Measurements from ENCODE around the gene ATP6V0E1.
"Not testable (repeated sequence)": the region's sequence is repeated elsewhere in the genome, so short reads cannot be mapped to it uniquely, and the experiment has no call there.

ATP6V0E1 gene

GRCh38 chr5:173017087-173017486, 33.5 kb downstream of the ATP6V0E1 start:
- not testable (repeated sequence) for DNase-seq; H3K4me3 Mint-ChIP-seq; ATAC-seq (replicated peaks); H3K9me3 Mint-ChIP-seq; H3K27me3 Mint-ChIP-seq
- H3K4me1 Mint-ChIP-seq (ENCODE audit: low read depth in 2 of 2): peaks cover 32 to 54% of the 10 kb centered on the region in 2 donors
- peaks cover 35% of the 10 kb centered on the region for H3K36me3 Mint-ChIP-seq (ENCODE audit: insufficient read depth)
- H3K27ac Mint-ChIP-seq: peak overlapping the region; percentile 61 to 79

- ATAC-seq (replicated peaks) (no peak), DNase-seq (no peak)
- Mint-ChIP-seq H3K9me3 (no peaks in the 10 kb centered on the region), H3K27ac (peak overlapping the region; percentile 57 to 79), H3K4me3 (no peak overlapping the region), H3K27me3 (no peaks in the 10 kb centered on the region), H3K36me3 (ENCODE audit: insufficient read depth) (peaks cover 37% of the 10 kb centered on the region), H3K4me1 (ENCODE audit: low read depth in 2 of 2) (peaks cover 32 to 49% of the 10 kb centered on the region in 2 donors)
These were observed 34.8 kb downstream of the ATP6V0E1 start for GRCh38 chr5:173018358-173018757.

DNA sequence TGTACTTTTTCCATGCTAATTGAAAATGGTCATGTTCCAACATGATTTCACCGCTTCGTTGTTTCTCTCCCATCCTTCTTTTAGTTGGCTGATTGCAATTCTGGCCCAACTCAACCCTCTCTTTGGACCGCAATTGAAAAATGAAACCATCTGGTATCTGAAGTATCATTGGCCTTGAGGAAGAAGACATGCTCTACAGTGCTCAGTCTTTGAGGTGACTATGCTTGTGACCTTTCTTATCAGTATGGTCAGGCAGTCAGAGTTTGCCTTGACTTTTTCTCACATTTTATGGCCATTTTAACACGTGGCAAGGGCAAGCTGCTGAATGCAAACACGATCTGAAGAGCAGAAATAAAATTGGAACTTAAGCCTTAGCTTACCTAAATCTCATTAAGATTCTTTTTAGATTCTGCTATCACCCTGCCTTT, 36.6 kb downstream of the ATP6V0E1 start:
- DNase-seq: no peak
- H3K9me3 Mint-ChIP-seq: no peaks in the 10 kb centered on the region
- H3K36me3 Mint-ChIP-seq (ENCODE audit: insufficient read depth): peaks cover 44% of the 10 kb centered on the region
- H3K27ac Mint-ChIP-seq: peak overlapping the region; percentile 36 to 69
- peaks cover 33 to 47% of the 10 kb centered on the region in 2 donors for H3K4me1 Mint-ChIP-seq (ENCODE audit: low read depth in 2 of 2)
- H3K27me3 Mint-ChIP-seq: no peaks in the 10 kb centered on the region
- no peak overlapping the region for H3K4me3 Mint-ChIP-seq
- no peak for ATAC-seq (replicated peaks)

DNA sequence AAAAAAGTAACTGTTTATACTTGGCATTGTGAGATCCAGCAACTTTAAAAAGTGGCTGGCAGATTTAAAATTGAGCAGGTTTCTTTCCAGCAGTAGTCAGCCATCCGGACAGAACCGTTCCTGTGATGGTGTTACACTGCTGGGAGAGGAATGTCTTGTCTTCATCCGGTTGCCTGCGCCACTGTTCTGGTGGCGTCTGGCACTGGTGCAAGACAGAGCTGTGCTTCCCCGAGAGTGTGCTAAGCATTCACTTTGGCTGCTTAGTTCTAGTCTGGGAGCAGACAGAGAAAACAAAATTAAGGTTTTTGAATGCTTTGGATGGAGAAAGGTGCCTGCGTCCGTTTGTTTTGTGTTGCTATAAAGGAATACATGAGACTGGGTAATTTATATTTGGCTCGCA, 37.1 kb downstream of the ATP6V0E1 start:
- DNase-seq: no peak
- Mint-ChIP-seq H3K27me3 (no peaks in the 10 kb centered on the region), H3K4me1 (ENCODE audit: low read depth in 2 of 2) (peaks cover 32 to 44% of the 10 kb centered on the region in 2 donors), H3K36me3 (ENCODE audit: insufficient read depth) (peaks cover 47% of the 10 kb centered on the region), H3K4me3 (no peak overlapping the region), H3K9me3 (no peaks in the 10 kb centered on the region), H3K27ac (peak overlapping the region; percentile 57 to 69)
- no peak for ATAC-seq (replicated peaks)

DNA sequence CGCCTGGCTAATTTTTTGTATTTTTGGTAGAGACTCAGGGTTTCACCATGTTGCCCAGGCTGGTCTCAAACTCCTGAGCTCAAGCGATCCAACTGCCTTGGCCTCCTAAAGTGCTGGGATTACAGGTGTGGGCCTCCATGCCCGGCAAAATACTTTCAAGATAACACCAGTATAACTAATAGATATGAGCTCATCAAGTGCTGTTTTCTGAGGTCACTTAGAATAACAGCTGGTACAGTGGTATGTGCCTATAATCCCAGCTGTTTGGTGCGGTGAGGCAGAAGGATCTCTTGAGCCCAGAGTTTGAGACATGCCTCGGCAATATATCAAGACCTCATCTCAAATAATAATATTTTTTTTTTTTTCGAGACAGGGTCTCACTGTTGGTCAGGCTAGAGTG, 42.1 kb downstream of the ATP6V0E1 start:
- Mint-ChIP-seq H3K36me3 (ENCODE audit: insufficient read depth) (peaks cover 40% of the 10 kb centered on the region), H3K27ac (peak overlapping the region in 1 of 2 donors; percentile 35), H3K27me3 (no peaks in the 10 kb centered on the region), H3K4me3 (no peak overlapping the region), H3K9me3 (no peaks in the 10 kb centered on the region), H3K4me1 (ENCODE audit: low read depth in 2 of 2) (peaks cover 10% of the 10 kb centered on the region in 2 donors)
- ATAC-seq (replicated peaks) (no peak), DNase-seq (no peak)

DNA sequence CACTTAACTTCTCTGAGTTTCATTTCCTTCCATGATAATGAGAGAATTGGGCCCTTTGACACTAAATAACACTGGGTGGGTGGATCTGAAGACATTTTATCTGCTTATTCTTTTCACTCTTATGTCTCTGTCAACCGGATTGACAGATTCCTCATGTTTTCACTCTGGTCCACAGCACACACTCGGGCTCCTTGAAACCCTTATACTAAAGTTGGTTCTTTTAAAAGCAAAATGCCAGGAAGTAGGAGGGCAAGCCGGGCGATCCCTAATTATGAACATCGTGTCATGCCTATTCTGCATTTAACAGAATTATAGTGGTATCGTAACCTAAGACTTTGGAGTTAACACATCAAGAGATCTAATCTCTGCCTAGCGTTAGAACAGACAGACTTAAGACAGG, 44.3 kb downstream of the ATP6V0E1 start:
- Mint-ChIP-seq H3K36me3 (ENCODE audit: insufficient read depth) (peaks cover 31% of the 10 kb centered on the region), H3K27me3 (no peaks in the 10 kb centered on the region), H3K9me3 (no peaks in the 10 kb centered on the region), H3K27ac (peak overlapping the region in 1 of 2 donors; percentile 52), H3K4me3 (no peak overlapping the region), H3K4me1 (ENCODE audit: low read depth in 2 of 2) (peaks cover 5% of the 10 kb centered on the region in 2 donors)
- DNase-seq: no peak
- no peak for ATAC-seq (replicated peaks)

DNA sequence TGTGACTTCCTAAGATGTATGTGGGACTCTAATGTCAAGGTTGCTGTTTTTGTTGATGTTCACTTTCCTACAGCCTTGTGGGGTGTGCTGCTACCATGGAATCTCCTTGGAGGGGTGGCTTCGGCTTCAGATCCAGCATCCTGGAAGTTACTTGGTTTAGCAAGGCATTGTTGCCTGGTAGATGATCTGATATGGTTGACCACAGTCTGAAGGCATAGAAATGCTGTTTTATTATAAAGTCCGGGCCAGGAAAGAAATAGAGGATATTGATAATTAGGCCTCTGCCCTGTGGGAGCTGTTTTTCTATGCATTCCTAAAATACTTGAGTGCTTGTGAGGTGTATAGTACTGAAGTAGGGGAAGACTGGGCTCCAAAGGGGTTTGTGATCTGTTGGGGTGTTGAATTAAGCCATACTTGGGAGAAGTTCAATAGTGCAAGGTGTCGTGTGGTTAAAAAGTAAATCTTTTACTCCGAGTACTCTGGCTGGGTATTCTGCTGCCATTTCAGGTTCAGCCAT, 45.3 kb downstream of the ATP6V0E1 start:
- Mint-ChIP-seq H3K27me3 (no peaks in the 10 kb centered on the region), H3K4me1 (ENCODE audit: low read depth in 2 of 2) (peaks cover 7% of the 10 kb centered on the region in 2 donors)
- ATAC-seq (replicated peaks): no peak

GRCh38 chr5:173029499-173029921, 45.9 kb downstream of the ATP6V0E1 start:
- DNase-seq: no peak
- ATAC-seq (replicated peaks): no peak
- H3K36me3 Mint-ChIP-seq (ENCODE audit: insufficient read depth): peaks cover 23% of the 10 kb centered on the region
- H3K27ac Mint-ChIP-seq: no peak overlapping the region
- no peak overlapping the region for H3K4me3 Mint-ChIP-seq
- H3K9me3 Mint-ChIP-seq: no peaks in the 10 kb centered on the region
- H3K4me1 Mint-ChIP-seq (ENCODE audit: low read depth in 2 of 2): peaks cover 6 to 11% of the 10 kb centered on the region in 2 donors
- H3K27me3 Mint-ChIP-seq: no peaks in the 10 kb centered on the region

More for the DNA sequence above, 45.3 kb downstream of the ATP6V0E1 start:
- Mint-ChIP-seq H3K4me3 (no peak overlapping the region), H3K27ac (no peak overlapping the region), H3K9me3 (no peaks in the 10 kb centered on the region), H3K36me3 (ENCODE audit: insufficient read depth) (peaks cover 25% of the 10 kb centered on the region)
- DNase-seq: no peak

GRCh38 chr5:173032096-173032495, 48.5 kb downstream of the ATP6V0E1 start:
- H3K4me3 Mint-ChIP-seq; H3K36me3 Mint-ChIP-seq (ENCODE audit: insufficient read depth); H3K27me3 Mint-ChIP-seq; ATAC-seq (replicated peaks); H3K9me3 Mint-ChIP-seq; DNase-seq: not testable (repeated sequence)
- Mint-ChIP-seq H3K27ac (peak overlapping the region in 1 of 2 donors; percentile 79), H3K4me1 (ENCODE audit: low read depth in 2 of 2) (peaks cover 19 to 35% of the 10 kb centered on the region in 2 donors)

DNA sequence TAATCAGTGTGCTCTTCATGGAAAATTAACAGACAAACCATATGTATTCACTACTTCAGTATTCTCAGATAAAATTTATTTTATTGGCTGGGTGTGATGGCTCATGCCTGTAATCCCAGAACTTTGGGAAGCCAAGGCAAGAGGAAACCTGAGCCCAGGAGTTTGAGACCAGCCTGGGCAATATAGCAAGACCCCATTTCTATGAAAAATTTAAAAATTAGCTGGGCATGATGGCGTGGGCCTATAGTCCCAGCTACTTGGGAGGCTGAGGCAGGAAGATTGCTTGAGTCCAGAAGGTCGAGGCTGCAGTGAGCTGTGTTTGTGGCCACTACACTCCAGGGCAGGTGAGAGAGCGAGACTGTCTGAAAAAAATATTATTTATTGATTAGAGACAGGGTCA, 49.2 kb downstream of the ATP6V0E1 start:
- no peak overlapping the region for H3K4me3 Mint-ChIP-seq
- no peak for DNase-seq
- H3K4me1 Mint-ChIP-seq (ENCODE audit: low read depth in 2 of 2): peaks cover 22 to 38% of the 10 kb centered on the region in 2 donors
- peaks cover 1% of the 10 kb centered on the region for H3K36me3 Mint-ChIP-seq (ENCODE audit: insufficient read depth)
- H3K9me3 Mint-ChIP-seq: no peaks in the 10 kb centered on the region
- no peak for ATAC-seq (replicated peaks)
- H3K27me3 Mint-ChIP-seq: no peaks in the 10 kb centered on the region
- peak overlapping the region; percentile 79 to 97 for H3K27ac Mint-ChIP-seq

DNA sequence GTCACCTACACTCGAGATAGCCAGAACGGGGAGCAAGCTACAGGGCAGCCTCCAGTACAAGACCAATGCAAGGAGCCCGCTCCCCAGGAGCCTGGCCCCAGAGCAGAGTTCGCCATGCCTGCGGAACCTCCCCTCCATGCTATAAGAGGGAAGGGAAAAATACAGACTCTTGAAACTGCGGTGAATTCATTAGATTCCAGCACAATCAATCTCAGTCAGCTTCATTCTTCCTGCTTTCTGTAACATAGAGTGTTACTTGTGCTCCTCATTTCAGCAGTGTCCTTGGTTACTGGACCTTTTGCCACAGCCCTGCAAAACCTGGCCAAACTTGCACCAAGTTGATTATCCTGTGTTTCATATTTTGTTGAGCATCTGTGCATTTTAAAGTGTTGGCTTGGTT, 50.4 kb downstream of the ATP6V0E1 start:
- Mint-ChIP-seq H3K4me3 (peak overlapping the region in 1 of 2 donors; percentile 37), H3K9me3 (no peaks in the 10 kb centered on the region), H3K36me3 (ENCODE audit: insufficient read depth) (no peaks in the 10 kb centered on the region), H3K27me3 (no peaks in the 10 kb centered on the region), H3K27ac (peak overlapping the region; percentile 79 to 97), H3K4me1 (ENCODE audit: low read depth in 2 of 2) (peaks cover 22 to 38% of the 10 kb centered on the region in 2 donors)
- ATAC-seq (replicated peaks): no peak
- no peak for DNase-seq

DNA sequence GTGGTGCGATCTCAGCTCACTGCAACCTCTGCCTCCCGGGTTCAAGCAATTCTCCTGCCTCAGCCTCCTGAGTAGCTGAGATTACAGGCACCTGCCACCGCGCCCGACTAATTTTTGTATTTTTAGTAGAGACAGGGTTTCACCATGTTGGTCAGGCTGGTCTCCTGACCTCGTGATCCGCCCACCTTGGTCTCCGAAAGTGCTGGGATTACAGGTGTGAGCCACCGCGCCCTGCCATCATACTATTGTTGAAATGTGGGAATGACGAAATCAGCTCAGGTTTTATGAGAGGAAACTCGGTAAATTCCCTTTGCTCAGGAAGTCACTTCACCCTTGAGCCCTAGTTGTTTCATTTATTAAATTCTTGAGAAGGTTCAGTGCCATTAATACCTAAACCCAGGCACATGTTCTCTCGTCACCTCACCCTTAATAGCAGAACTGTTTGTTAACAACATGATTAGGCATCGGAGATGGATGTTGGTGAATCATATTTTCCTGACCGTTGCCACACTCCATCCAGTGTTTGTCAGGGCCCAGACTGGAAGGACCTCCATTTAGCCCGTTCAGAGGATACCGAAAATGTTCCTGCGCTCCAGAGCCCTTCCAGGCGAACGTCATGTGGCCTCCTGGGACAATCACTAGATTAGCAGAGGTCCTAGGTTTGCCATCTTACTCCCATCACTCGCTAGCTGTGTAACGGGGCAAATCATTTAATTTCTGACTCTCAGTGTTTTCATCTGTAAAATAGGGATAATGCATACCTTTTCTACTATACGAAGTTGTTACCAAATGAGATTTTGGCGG, 52.5 kb downstream of the ATP6V0E1 start:
- H3K27ac Mint-ChIP-seq: peak overlapping the region; percentile 91 to 97
- H3K4me1 Mint-ChIP-seq (ENCODE audit: low read depth in 2 of 2): peaks cover 24 to 38% of the 10 kb centered on the region in 2 donors
- no peak for DNase-seq
- peak; percentile 16 for ATAC-seq (replicated peaks)
- H3K36me3 Mint-ChIP-seq (ENCODE audit: insufficient read depth): peaks cover 5% of the 10 kb centered on the region
- H3K27me3 Mint-ChIP-seq: no peaks in the 10 kb centered on the region
- H3K9me3 Mint-ChIP-seq: no peaks in the 10 kb centered on the region
- H3K4me3 Mint-ChIP-seq: peak overlapping the region; percentile 66 to 78

GRCh38 chr5:173039188-173039587, 55.6 kb downstream of the ATP6V0E1 start:
- Mint-ChIP-seq H3K4me3 (no peak overlapping the region), H3K27me3 (no peaks in the 10 kb centered on the region), H3K27ac (peak overlapping the region in 1 of 2 donors; percentile 20), H3K36me3 (ENCODE audit: insufficient read depth) (peaks cover 5% of the 10 kb centered on the region), H3K9me3 (no peaks in the 10 kb centered on the region), H3K4me1 (ENCODE audit: low read depth in 2 of 2) (peaks cover 22 to 30% of the 10 kb centered on the region in 2 donors)
- DNase-seq (no peak), ATAC-seq (replicated peaks) (no peak)

GRCh38 chr5:173039964-173040363, 56.4 kb downstream of the ATP6V0E1 start:
- H3K27ac Mint-ChIP-seq: no peak overlapping the region
- no peak for ATAC-seq (replicated peaks)
- DNase-seq: no peak
- H3K9me3 Mint-ChIP-seq: no peaks in the 10 kb centered on the region
- H3K27me3 Mint-ChIP-seq: no peaks in the 10 kb centered on the region
- H3K36me3 Mint-ChIP-seq (ENCODE audit: insufficient read depth): peaks cover 5% of the 10 kb centered on the region
- H3K4me1 Mint-ChIP-seq (ENCODE audit: low read depth in 2 of 2): peaks cover 17 to 22% of the 10 kb centered on the region in 2 donors
- no peak overlapping the region for H3K4me3 Mint-ChIP-seq
